KMS-11 (cell line): ENCODE data around the gene CLDN9.

Source experiments
- H2AFZ ChIP-seq: fragments of 200-600 bp; sonication (generic); 2 replicates; pipeline ENCODE4 v1.6.1; 2016; ENCODE audit warnings: antibody characterized with exemption, mixed run types, low read depth
- H3K27ac ChIP-seq: fragments of 200-600 bp; sonication (generic); 2 replicates; pipeline ENCODE4 v1.6.1; 2016; ENCODE audit warnings: mild to moderate bottlenecking, mixed run types
- H3K27me3 ChIP-seq: fragments of 200-600 bp; sonication (generic); 2 replicates; pipeline ENCODE4 v1.6.1; 2017; ENCODE audit warnings: mild to moderate bottlenecking, low read depth, mixed run types, moderate library complexity; ENCODE audit not compliant: insufficient read depth
- H3K36me3 ChIP-seq: fragments of 200-600 bp; sonication (generic); 2 replicates; pipeline ENCODE4 v1.6.1; 2017; ENCODE audit warnings: mild to moderate bottlenecking, mixed run types; ENCODE audit not compliant: insufficient read depth
- H3K4me1 ChIP-seq: fragments of 200-600 bp; sonication (generic); 2 replicates; pipeline ENCODE4 v1.6.1; 2016; ENCODE audit warnings: mild to moderate bottlenecking, low read depth, mixed run types; ENCODE audit not compliant: poor library complexity, severe bottlenecking
- H3K4me2 ChIP-seq: fragments of 200-600 bp; sonication (generic); 2 replicates; pipeline ENCODE4 v1.7.0; 2016; ENCODE audit warnings: mild to moderate bottlenecking, mixed run types
- H3K4me3 ChIP-seq: fragments of 200-600 bp; sonication (generic); IDR thresholded peaks from 2 replicates; pipeline ENCODE4 v1.6.1; 2017; ENCODE audit warnings: low read depth, low read length, mixed read lengths; ENCODE audit not compliant: insufficient read depth
- H3K79me2 ChIP-seq: fragments of 200-600 bp; sonication (generic); 2 replicates; pipeline ENCODE4 v1.6.1; 2016; ENCODE audit warnings: low read depth, mixed run types; ENCODE audit not compliant: insufficient read depth
- H3K9ac ChIP-seq: fragments of 200-600 bp; sonication (generic); 2 replicates; pipeline ENCODE4 v1.6.1; 2016; ENCODE audit warnings: mild to moderate bottlenecking, mixed run types
- H4K20me1 ChIP-seq: fragments of 200-600 bp; sonication (generic); 2 replicates; pipeline ENCODE4 v1.6.1; 2016; ENCODE audit warnings: mild to moderate bottlenecking, mixed run types; ENCODE audit not compliant: insufficient read depth
- CTCF ChIP-seq: fragments of 200-600 bp; sonication (generic); conservative IDR thresholded peaks from 2 replicates; pipeline ENCODE4 v1.6.1; 2017; ENCODE audit warnings: low read depth, mild to moderate bottlenecking, antibody characterized with exemption, low read length, moderate library complexity, mixed read lengths

CLDN9 gene

GRCh38 chr16:2981899-2982250 lies 30.8 kb upstream of the CLDN9 start:
- no peak overlapping the region for H3K4me3 ChIP-seq
- H3K79me2 ChIP-seq, result peaks cover 29% of the 10 kb centered on the region; the same call in 1 of the 2 replicates
- TF ChIP-seq CTCF, result no peak
- H4K20me1 ChIP-seq, result no peaks in the 10 kb centered on the region
- H3K9ac ChIP-seq, result no peak overlapping the region
- no peak overlapping the region for H3K27ac ChIP-seq
- H3K4me2 ChIP-seq, result no peak overlapping the region
- peaks cover 32% of the 10 kb centered on the region for H3K27me3 ChIP-seq
- H3K36me3 ChIP-seq, result no peaks in the 10 kb centered on the region
- peaks cover 38% of the 10 kb centered on the region for H3K4me1 ChIP-seq
- H2AFZ ChIP-seq, result no peak overlapping the region

GRCh38 chr16:2982402-2982801 lies 30.3 kb upstream of the CLDN9 start:
- Histone ChIP-seq H3K9ac (no peak overlapping the region), H3K27ac (no peak overlapping the region), H3K79me2 (peaks cover 26% of the 10 kb centered on the region; the same call in 1 of the 2 replicates)

DNA sequence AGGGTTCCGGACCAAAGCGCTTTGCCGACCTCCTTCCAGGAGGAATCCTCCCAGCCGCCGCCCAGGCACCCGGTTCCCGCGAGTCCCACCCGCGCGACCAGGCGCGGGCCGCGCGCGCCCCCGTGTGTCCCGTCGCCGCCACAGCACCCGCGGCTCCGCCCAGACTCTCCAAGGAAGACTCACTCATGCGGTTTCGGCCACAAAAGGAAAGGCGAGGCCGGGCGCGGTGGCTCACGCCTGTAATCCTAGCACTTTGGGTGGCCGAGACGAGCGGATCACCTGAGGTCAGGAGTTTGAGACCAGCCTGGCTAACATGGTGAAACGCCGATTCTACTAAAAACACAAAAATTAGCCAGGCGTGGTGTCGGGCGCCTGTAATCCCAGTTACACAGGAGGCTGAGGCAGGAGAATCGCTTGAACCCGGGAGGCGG lies 29.0 kb upstream of the CLDN9 start:
- Histone ChIP-seq H3K4me3 (no peak overlapping the region), H3K4me1 (peaks cover 27% of the 10 kb centered on the region), H3K27me3 (peaks cover 51% of the 10 kb centered on the region), H2AFZ (peak overlapping the region; percentile 76), H3K9ac (peak overlapping the region; percentile 17; the same call in 1 of the 2 replicates), H3K4me2 (peak overlapping the region; percentile 98), H4K20me1 (no peaks in the 10 kb centered on the region), H3K79me2 (peaks cover 13% of the 10 kb centered on the region; the same call in 1 of the 2 replicates), H3K27ac (no peak overlapping the region), H3K36me3 (no peaks in the 10 kb centered on the region)
- peak; percentile 90 for TF ChIP-seq CTCF

More at GRCh38 chr16:2982402-2982801, 30.3 kb upstream of the CLDN9 start:
- peaks cover 38% of the 10 kb centered on the region for H3K27me3 ChIP-seq
- no peaks in the 10 kb centered on the region for H3K36me3 ChIP-seq
- H4K20me1 ChIP-seq, result no peaks in the 10 kb centered on the region
- no peak overlapping the region for H3K4me3 ChIP-seq
- H3K4me2 ChIP-seq, result no peak overlapping the region
- no peak overlapping the region for H2AFZ ChIP-seq
- peaks cover 38% of the 10 kb centered on the region for H3K4me1 ChIP-seq
- TF ChIP-seq CTCF, result no peak

GRCh38 chr16:2985462-2985861 lies 27.3 kb upstream of the CLDN9 start:
- Histone ChIP-seq H3K4me2 (no peak overlapping the region), H3K79me2 (no peaks in the 10 kb centered on the region), H2AFZ (no peak overlapping the region), H4K20me1 (no peaks in the 10 kb centered on the region), H3K27me3 (peaks cover 68% of the 10 kb centered on the region), H3K36me3 (no peaks in the 10 kb centered on the region), H3K9ac (no peak overlapping the region), H3K4me3 (no peak overlapping the region), H3K4me1 (peaks cover 21% of the 10 kb centered on the region), H3K27ac (no peak overlapping the region)
- no peak for TF ChIP-seq CTCF
